Activated B cell treated with CpG ODN at 0.5 μM for 24 hours (primary cell): Measurements from ENCODE around the gene SH3PXD2A. TPM values are rescaled to one million over a fixed set of nuclear protein-coding genes. Genes with fewer than 3 reads are reported as not detected.

Experiments
- ATAC-seq: fragments of 200-7000 bp; cut with Tn5 transposase; one replicate; pipeline ENCODE4 v1.10.0; 2021; ENCODE audit warnings: low read depth, mild to moderate bottlenecking, moderate library complexity
- CTCF ChIA-PET: fragments of 350-600 bp; sonication (Branson Sonifier 250); formaldehyde crosslinking; loops from one replicate; lab custom pipeline; 2021; ENCODE audit warnings: antibody characterized with exemption; lab: Charles Lee
- POLR2A ChIA-PET: fragments of 350-600 bp; sonication (Branson Sonifier 250); formaldehyde crosslinking; loops from one replicate; lab custom pipeline; 2021; ENCODE audit warnings: antibody characterized with exemption; lab: Charles Lee
- DNase-seq: peaks from one replicate; pipeline ENCODE4 v3.0.0; 2022
- H3K27ac Mint-ChIP-seq: one replicate; pipeline ENCODE4 v1.8.0; 2020; ENCODE audit warnings: mixed read lengths
- H3K27me3 Mint-ChIP-seq: one replicate; pipeline ENCODE4 v1.8.0; 2021; ENCODE audit warnings: mixed read lengths
- H3K36me3 Mint-ChIP-seq: one replicate; pipeline ENCODE4 v1.8.0; 2021; ENCODE audit warnings: low read depth, mixed read lengths
- H3K4me1 Mint-ChIP-seq: one replicate; pipeline ENCODE4 v1.8.0; 2021; ENCODE audit warnings: mixed read lengths
- H3K4me3 Mint-ChIP-seq: one replicate; pipeline ENCODE4 v1.8.0; 2020; ENCODE audit warnings: mild to moderate bottlenecking, mixed read lengths
- H3K9me3 Mint-ChIP-seq: one replicate; pipeline ENCODE4 v1.8.0; 2020; ENCODE audit warnings: mixed read lengths
- intact Hi-C: fragments of 100-400 bp; cut with micrococcal nuclease; formaldehyde crosslinking; loops from one replicate; pipeline ENCODE4 v1.15.1; 2024
- total RNA-seq: library from RNA; stranded (reverse); gene quantifications from 2 replicates; pipeline ENCODE4 v1.2.3, GENCODE V29; 2022
- TF ChIP-seq, protein P1 (sequence below): fragments of 200-600 bp; IDR thresholded peaks from one replicate; pipeline ENCODE4 v1.8.0; 2022; ENCODE audit warnings: antibody characterized with exemption, mild to moderate bottlenecking

Gene SH3PXD2A
- total RNA-seq, 1 donor from 2014 or later, result 18.2 TPM

DNA sequence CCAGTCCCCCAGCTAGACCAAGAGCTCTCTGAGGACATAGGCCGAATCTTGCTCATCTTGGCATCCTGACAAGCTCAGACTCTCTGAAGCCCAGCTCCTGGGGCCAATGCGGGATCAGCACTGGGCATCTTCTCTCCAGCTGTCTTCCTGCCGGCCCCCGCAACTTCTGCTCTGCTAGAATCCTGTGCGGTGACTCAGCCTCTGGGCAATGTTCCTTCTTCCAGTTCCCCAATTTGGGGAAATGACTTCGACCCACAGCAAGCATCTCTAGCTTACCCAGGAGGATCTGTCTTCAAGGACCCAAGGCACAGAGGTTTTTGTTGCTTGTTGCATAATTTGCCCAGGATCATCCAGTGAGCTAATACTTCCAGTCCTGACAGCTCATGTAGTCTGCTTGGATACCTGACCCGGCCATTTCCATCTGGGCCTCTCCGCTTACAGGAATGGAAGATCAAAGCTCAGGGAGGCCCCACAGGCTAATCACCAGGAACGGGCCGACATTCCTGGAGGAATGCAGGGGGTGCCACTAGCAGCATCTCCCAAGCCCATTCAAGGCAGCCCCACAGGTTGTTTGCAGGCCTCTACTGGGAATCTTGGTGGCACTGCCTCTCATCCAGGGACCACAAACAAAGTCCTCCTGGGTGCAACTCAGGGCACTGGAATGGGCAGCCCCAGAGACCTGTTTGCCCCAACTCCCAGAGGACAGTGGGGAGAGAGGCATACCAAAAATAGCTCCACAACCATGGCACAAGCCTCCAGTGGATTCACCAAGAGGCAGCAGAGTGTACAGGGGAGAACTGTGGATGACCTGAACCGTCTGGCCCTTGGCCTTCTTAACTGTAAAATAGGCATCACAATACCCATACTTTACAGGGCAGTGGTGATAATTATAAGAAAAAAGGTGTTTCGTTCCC, 210.0 kb downstream of the SH3PXD2A start:
- H3K27ac Mint-ChIP-seq, result no peak overlapping the region
- POLR2A ChIA-PET, result no interaction called here
- no peaks in the 10 kb centered on the region for H3K36me3 Mint-ChIP-seq
- intact Hi-C loops, result no loop called here
- H3K9me3 Mint-ChIP-seq, result no peaks in the 10 kb centered on the region
- ATAC-seq (no peak), DNase-seq (no peak)
- H3K4me1 Mint-ChIP-seq, result no peaks in the 10 kb centered on the region
- H3K27me3 Mint-ChIP-seq, result no peaks in the 10 kb centered on the region
- TF ChIP-seq, protein P1, sequence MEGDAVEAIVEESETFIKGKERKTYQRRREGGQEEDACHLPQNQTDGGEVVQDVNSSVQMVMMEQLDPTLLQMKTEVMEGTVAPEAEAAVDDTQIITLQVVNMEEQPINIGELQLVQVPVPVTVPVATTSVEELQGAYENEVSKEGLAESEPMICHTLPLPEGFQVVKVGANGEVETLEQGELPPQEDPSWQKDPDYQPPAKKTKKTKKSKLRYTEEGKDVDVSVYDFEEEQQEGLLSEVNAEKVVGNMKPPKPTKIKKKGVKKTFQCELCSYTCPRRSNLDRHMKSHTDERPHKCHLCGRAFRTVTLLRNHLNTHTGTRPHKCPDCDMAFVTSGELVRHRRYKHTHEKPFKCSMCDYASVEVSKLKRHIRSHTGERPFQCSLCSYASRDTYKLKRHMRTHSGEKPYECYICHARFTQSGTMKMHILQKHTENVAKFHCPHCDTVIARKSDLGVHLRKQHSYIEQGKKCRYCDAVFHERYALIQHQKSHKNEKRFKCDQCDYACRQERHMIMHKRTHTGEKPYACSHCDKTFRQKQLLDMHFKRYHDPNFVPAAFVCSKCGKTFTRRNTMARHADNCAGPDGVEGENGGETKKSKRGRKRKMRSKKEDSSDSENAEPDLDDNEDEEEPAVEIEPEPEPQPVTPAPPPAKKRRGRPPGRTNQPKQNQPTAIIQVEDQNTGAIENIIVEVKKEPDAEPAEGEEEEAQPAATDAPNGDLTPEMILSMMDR, result no peak
- no peak overlapping the region for H3K4me3 Mint-ChIP-seq
- CTCF ChIA-PET, result no interaction called here

DNA sequence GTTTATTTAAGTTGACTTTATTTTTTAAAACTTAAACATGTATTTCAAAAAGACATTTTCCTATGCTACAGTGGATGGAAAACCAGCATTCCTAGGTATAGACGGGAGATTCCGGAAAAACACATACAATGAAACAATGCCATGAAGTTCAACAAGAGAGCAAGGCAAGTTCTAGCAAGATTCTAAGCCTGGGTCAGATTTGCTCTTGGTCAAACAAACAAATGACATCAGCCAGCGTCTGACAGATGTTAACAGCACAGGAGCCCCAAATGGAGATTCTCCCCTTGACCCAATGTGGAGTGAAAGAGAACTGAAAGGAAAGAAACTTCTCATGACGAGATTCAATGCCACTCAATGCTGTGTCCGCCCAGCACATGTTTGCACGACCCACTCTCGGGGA, 212.0 kb downstream of the SH3PXD2A start:
- ChIA-PET POLR2A (interaction anchor here (0.6 kb wide), 1 partner anchor 19 kb away, joined by 5 read pairs; no protein-coding TSS in a partner anchor), CTCF (no interaction called here)
- Mint-ChIP-seq H3K9me3 (no peaks in the 10 kb centered on the region), H3K4me3 (no peak overlapping the region), H3K36me3 (no peaks in the 10 kb centered on the region), H3K27ac (no peak overlapping the region), H3K4me1 (no peaks in the 10 kb centered on the region), H3K27me3 (no peaks in the 10 kb centered on the region)
- no peak for DNase-seq
- no peak for ATAC-seq
- TF ChIP-seq, protein P1, result no peak
- intact Hi-C loops, result no loop called here

DNA sequence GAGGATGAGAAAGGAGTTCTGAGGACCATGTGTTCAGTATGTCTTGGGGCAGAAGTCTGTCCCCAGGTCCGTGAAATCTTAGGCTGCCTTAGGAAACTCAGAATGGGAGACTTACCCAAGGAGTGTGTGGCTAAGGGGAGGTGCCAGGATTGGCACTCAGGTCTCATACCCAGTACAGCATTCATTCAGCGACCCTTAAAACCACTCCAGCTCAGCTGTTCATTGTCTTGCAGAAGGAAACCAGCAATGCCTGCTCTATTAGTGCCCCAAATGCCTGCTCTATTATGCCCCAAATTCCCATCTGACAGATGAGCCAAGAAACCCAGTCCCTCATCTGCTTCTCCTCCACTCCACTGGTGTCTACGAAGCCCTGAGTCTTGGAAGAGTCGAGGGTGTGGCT, 214.1 kb downstream of the SH3PXD2A start:
- no peak overlapping the region for H3K4me3 Mint-ChIP-seq
- no peak overlapping the region for H3K27ac Mint-ChIP-seq
- intact Hi-C loops, result no loop called here
- no peak for ATAC-seq
- no peaks in the 10 kb centered on the region for H3K36me3 Mint-ChIP-seq
- no peaks in the 10 kb centered on the region for H3K9me3 Mint-ChIP-seq
- DNase-seq, result no peak
- ChIA-PET CTCF (no interaction called here), POLR2A (no interaction called here)
- H3K27me3 Mint-ChIP-seq, result no peaks in the 10 kb centered on the region
- TF ChIP-seq, protein P1, result no peak
- H3K4me1 Mint-ChIP-seq, result peaks cover 2% of the 10 kb centered on the region

DNA sequence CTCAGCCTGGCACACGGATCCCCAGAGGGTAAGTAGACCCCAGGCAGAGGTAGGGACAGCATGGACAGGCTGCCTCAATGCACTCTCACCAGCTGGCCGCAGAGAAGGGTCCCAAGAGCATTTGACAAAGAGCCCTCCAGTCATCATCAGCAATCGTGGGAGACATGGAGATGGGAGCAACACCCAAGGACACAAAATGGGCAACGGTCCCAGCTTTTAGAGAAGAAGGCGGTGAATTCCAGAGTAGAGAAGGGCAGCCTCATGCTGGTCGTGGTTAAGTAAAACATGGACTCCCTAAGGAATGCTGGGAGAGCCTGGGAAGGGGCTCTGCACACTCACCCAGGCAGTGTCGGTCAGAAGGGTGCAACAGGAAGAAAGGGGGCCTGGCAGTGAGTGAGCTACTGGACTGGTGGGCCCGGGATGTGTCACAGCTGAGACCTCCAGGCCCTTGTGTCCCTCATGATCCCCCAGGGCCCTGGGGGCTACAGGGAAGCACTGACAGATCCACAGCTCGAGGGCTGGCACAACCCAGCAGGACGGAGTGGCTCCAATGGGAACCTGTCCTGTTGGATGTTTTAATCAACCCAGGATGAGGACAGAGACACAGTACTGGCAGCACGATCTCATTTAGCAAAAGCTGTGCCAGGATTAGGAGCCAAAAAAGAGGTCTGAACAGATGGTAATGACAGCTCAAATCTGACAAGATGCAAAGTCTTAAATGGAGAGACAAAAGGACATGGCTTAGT, 214.8 kb downstream of the SH3PXD2A start:
- no peak for DNase-seq
- no peak for ATAC-seq
- peaks cover 2% of the 10 kb centered on the region for H3K4me1 Mint-ChIP-seq
- ChIA-PET POLR2A (no interaction called here), CTCF (no interaction called here)
- intact Hi-C loops, result no loop called here
- TF ChIP-seq, protein P1, result no peak
- H3K27ac Mint-ChIP-seq, result no peak overlapping the region
- no peaks in the 10 kb centered on the region for H3K27me3 Mint-ChIP-seq
- no peak overlapping the region for H3K4me3 Mint-ChIP-seq
- no peaks in the 10 kb centered on the region for H3K36me3 Mint-ChIP-seq
- H3K9me3 Mint-ChIP-seq, result no peaks in the 10 kb centered on the region

DNA sequence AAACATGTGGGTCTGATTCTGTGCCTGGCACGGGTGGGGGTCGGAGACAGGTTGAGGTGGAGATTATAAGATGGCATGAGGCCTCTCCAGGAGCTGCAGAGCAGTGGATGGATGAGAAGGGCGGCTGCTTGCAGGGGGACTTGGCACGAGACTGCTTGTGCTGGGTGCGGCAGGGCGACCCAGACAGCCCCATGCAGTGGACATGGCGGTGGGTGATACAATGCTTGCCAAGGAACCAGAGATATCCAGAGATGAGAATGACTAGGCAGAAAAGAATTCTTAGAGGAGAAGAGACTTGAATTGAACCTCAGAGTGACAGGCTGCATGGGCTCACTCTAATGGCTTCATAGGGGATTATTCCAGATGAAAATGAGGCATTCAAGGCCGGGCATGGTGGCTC, 216.4 kb downstream of the SH3PXD2A start:
- H3K9me3 Mint-ChIP-seq, result no peaks in the 10 kb centered on the region
- no peaks in the 10 kb centered on the region for H3K36me3 Mint-ChIP-seq
- POLR2A ChIA-PET, result no interaction called here
- DNase-seq, result no peak
- CTCF ChIA-PET, result no interaction called here
- H3K4me1 Mint-ChIP-seq, result peaks cover 2% of the 10 kb centered on the region
- no peak for ATAC-seq
- TF ChIP-seq, protein P1, result no peak
- H3K4me3 Mint-ChIP-seq, result no peak overlapping the region
- intact Hi-C loops, result no loop called here
- H3K27me3 Mint-ChIP-seq, result no peaks in the 10 kb centered on the region
- no peak overlapping the region for H3K27ac Mint-ChIP-seq
